HG02884 (cell line): ENCODE measurements around the gene ST7.
"Not testable (repeated sequence)": the region's sequence is repeated elsewhere in the genome, so short reads cannot be mapped to it uniquely, and the experiment has no call there.

Experiments used
- ATAC-seq: cut with Tn5 transposase; IDR thresholded peaks from one replicate; pipeline ENCODE4 v1.9.1; 2021; ENCODE audit warnings: mild to moderate bottlenecking, moderate library complexity; ENCODE audit not compliant: unreplicated experiment

ST7 gene

DNA sequence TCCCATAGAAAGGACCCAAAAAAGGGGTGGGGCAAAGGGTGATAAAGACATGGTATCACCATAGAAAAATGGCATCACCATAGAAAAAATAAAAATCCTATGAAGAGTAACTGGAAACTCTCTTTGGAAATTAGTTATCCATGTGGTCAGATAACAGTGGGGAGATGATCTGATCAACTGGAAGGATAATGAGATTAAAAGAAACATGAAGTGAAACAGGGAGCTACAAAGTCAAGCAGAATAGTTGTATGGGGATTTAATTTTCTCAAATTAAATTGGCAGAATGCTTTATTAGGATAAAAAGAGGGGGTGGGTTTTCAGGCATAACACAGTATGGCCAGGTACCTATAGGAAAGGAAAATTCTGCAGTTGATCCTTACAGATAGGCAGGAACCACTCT, 258.3 kb downstream of the ST7 start:
- ATAC-seq = no peak

DNA sequence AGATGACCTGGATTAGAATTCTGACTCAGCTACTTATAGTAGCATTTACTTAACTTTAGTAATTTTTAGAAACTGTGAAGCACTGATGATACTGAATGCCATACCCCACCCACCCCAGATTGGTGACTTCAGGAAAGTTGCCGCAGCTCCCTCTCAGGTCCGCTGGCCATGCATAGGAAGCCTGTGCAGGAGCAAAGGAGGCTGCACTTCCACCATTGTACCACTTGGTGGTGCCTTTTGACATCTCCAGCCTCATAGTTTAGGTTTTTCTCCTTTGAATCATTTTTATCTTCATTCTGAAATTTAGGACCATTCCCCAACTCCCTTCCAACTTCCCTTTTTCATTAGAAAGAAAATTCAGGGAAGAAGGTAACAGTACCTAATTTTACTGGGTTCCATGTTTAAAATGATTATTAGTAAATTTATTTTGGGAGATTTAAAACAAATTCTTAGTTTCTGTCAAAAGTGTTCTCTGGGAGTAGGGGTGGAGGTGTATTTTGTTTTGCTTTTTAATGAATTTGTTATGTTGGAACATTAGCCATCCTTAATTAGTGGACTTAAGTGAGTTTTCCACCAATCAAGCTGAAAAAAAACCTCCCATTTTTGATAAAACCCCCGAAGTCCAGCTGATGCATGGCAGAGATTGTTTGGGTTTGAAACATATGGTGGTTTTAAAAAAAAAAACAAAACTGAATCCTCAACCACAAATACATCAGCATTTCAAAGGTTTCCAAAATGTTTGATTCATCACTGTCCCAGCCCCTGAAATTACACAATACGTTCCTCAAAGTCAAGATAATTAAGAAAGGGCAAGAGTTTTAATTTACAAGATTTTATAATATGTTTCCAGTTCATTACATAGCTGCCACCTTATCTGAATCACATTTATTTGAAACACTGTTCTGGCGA, 259.9 kb downstream of the ST7 start:
- peak; percentile 87 for ATAC-seq

DNA sequence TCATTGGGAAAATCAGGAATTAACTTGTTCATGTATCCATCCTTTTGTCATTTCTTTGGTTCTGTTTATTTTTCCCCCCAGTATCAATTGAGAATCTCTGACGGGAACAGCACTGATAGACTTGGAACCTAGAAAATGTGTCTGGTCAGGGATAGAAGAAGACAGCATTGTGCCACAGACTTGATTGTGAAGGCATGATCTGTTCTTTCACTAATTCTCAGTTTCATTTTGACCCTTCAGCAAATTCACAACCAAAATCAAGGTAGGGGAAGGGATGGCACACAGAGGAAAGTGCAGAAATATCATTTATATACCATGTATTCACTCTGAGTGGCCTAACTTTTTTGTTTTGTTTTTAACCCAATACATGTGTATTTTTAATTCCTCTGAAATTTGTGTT, 262.7 kb downstream of the ST7 start:
- ATAC-seq = no peak

DNA sequence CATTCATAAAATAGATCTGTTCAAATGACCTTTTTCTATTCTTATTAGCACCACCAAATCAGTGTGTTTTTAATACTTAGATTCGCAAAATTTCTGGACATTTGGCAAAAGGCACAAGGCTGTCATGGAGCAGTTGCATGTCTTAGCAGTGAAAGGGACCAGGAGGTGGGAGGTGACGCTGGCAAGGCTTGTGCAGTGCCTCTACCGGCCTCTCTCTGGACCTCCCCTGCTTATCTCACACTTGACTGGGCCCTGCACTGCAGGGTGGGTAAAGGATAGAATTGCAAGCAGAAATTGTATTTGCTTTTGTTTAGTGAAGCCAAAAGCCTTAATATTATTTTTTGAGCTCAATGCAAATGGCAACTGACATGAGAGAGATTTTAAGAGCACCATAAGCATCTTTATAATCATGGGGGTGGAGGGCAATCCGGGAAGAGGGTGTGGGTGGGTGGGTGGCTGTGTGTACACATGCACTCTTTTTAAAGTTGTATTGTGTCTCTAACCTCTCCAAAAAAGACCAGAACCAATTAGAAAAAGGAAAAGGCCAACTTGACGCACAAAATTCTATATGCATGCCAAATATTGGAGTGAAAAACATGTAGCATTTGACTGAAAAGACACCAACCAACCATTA, 263.3 kb downstream of the ST7 start:
- no peak for ATAC-seq

DNA sequence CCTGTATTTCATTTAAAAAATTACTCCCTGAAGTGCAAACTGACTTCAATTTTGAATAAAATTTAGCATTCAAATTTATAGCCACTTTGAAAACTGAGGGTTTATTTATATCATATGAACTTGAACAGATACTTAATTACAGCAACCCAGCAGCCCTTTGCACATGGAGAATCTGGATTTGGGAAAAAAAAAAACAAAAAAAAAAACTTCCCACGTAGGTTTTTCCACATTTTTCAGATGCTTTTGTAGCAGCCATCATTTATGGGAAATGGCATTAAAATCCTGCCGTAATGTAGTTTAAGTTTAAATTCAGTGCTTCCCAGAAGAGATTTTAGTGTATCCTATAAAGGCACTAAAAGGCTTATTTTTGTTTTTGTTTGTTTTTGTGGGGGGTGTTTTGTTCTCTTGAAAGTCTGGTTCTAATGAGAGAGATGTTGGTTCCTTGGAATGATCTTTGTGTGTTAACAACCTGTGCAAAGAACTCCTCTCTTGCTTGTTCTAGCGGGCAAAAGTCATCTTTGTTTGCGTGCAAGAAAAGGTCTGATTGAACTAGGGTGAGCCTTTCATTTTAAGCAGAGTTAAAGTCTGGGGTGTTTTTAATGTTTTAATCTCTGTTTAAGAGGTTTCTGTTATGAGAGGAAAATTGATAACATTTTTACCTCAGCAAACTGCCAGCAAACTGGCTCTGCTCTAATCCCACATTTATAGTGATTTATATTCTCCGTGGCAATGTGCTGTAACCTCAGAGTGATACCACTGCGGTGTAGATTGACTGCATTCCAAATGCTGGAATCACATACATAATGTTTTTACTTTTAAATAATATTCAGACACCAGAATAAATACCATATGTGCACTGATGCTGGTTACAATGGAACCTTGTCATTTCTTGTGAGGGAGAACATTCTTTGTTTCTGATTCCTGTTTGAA, 264.1 kb downstream of the ST7 start:
- ATAC-seq = no peak

DNA sequence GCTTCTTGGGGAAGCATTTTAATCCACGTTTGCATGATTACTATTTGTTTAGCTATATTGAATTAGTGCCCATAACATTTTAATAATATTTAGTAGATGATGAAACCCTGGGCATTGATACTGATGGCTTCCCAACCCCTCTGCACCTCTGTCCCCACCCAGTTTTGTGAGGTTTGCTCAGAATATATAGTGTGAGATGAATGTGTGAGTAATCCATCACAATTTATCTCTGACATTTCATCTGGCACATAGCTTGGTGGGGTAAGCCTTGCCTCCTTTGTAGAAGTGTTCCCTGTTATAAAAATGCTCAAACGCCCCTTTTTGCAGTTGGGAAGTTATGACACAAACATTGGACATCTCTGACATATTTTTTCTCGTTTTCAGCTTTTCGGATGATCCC, 265.4 kb downstream of the ST7 start:
- no peak for ATAC-seq

DNA sequence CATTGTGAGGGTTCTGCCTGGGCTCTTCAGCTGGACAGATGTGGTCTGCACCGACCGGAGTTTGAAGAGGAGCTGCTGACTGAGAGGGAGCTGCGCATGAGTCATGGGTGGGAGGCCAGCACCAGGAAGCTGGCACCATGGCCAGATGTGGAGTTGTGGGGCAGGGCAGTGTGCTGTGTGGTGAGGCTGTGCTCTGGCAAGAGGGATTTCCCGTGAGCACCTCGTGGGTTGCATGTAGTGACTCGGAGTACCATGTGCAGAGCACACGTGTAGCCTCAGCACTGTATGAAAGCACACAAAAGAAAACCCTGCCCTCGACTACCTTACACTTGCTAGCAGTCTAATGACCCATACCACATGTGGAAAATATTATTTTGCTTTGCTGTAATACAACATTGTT, 266.2 kb downstream of the ST7 start:
- no peak for ATAC-seq

DNA sequence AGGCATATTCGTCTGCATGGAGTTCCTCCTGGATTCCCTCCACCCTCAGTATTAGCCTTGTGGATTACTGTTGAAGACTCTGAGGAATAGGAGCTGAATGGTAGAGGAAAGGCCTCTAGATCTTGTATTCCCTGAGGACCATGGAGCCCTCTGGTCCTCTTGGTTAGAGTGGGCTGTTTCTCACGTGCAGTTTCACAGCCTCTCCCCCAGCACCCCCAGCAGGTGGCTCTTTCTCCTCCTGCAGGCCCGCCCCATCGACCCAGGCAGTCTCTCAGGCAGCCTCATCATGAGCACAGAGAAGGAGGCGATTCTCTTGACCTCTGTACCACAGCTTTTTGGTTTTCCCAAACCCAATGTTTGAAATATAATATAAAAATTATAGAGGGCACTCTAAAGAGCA, 267.5 kb downstream of the ST7 start:
- ATAC-seq = no peak

DNA sequence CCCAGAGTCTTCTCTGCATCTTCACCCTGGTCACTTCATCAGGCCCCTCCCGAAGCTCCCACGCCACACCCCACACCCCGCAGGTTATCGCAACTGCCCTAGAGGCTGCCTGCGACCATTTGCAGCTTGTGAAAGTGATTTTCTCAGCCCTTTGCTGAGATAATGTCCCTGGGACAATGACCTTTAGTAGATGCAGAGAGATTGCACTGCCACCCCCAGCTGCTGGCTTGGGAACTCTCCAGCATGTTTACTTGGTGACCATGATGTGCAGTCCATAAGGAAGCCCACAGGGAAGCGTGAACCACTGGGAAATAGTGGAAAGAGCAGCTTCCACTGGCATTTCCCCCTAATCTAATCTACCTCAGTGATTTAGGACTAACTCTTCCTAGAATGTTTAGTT, 272.2 kb downstream of the ST7 start:
- ATAC-seq = no peak

DNA sequence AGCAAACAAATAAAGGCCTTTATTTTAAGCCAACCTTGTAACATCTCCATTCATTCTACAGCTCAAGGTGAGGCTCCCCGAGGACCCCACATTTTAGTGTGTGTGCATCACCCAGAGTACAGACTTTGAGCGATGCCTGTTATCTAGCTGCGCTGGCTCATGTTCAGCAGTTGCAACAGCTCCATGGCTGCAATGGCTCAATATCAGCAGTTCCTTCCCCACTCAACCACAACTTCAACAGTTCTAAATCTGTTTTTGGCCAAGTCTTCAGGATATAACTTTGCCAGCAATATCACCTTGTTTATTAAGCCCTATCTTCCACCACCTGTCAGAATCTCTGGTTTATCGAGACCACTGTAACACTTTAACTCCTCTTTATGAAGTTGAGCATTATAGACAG, 273.8 kb downstream of the ST7 start:
- no peak for ATAC-seq

DNA sequence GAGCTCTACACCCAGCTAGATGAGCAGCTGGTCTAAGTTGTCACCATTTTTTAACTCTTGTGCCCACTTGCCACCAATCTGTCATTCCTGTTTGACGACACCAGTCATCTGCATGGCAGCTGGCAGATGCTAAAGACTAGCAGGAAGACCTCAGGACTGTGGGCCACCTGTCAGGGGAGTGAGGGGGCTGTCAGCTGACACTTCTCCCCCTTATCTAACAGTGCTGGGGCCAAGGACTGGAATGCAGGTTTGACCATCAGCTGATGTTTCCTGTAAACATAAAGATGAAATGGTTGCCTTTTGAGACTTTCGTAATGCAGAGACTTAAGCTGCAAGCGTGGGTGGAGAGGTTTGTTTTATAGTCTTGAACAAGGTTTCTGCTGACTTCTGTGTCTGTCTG, 276.0 kb downstream of the ST7 start:
- no peak for ATAC-seq

DNA sequence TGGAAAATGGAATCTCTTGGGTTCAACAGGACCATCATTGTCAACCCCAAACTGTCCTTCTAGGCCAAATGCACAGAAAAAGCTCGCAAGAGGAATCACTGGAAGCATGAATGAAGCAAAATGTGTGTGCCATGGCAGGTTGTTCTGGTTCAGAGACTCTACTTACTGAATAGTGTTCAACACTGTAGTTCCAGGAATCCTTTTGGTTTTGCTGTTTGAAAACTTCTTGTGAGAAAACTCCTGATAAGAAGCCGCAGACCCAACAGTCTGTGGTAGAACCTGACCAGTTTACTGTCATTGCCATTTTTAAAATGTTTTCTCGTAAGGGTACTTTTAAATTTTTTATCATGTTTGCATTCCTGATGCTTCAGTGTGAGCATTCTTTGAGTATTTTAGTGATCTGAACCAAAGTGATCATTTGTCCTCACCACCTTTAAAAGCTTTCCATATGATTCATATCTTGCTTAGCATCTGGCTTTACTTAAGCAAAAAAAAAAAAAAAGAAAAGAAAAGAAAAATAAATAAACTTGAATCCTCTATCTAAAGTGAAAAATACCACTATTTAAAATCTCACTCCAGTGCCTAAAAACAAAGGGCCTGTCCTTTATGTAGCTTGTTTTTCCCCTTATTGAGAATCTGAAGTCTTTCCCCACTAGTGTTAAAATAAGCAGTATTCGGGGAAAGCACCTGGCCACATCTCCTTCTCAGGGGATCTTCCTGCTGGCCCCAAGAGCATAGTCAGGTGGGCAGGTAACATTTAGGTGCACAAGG, 277.2 kb downstream of the ST7 start:
- peak; percentile 68 for ATAC-seq

DNA sequence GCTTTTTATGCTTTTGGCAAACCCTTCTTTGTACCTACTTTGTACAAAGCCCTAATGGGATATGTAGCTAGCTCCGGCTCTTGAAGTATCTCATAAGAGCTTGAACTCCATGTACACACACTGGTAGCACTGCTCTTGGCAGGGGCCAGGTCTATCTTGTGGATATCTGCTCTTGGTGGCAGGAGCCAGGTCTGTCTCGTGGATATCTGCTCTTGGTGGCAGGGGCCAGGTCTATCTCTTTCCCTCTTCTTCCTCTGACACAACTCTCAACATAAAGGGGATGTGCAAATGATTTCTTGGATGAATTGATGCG, 277.7 kb downstream of the ST7 start:
- ATAC-seq = no peak

DNA sequence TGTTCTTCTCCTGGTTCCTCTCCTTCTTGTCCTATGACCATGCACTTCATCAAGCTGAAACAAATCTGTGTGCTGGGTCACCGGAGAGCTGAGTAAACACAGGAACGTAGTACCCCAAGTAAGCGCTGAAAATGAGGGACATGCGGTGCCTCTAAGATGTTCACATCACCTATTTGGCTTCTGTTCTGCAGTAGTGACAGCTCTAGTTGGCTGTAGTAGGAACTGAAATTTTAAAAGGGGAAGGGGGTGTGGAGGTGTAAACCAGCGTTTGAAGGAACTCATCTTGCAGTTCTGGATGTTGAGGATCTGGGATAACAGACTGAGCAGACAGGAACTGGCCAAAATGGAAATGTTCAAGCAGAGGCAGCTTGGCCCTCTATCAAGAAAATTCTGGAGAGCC, 284.3 kb downstream of the ST7 start:
- no peak for ATAC-seq

DNA sequence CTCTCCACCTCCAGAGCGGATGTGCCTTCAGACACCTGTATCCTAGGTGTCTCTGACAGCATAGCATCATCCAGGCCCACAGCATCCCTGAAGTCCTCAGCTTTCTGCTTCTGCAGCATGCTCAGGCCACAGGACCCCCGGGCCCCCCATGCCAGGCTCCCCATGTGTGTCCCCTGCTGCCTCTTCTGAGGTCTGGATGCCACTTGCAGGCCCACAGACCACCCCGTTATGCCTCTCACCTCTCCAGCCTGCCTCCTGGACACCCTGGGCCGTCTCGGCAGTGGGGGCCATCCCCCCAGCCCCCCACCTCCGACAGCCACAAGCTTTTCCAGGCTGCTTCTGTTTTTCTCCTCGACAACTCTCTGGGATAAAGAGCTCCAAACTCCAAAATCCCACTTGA, 285.2 kb downstream of the ST7 start:
- ATAC-seq = no peak

DNA sequence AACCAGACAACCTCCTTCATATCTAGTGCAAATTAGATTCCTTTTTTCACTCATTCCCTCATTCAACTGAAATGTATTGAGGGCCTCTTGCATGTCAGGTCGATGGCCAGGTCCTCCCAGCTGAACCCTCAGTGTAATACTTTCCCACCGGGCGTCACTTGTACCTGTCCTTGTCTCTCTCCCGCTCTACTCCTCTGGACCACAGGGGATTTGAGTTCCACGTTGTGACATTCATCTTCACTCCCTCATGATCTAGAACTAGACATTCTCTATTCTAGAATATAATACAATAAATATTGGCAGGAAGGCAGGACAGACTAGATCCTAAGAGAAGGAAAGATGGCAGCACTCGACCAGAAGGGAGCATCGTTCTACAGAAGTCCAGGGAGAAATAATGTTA, 285.6 kb downstream of the ST7 start:
- ATAC-seq = no peak

DNA sequence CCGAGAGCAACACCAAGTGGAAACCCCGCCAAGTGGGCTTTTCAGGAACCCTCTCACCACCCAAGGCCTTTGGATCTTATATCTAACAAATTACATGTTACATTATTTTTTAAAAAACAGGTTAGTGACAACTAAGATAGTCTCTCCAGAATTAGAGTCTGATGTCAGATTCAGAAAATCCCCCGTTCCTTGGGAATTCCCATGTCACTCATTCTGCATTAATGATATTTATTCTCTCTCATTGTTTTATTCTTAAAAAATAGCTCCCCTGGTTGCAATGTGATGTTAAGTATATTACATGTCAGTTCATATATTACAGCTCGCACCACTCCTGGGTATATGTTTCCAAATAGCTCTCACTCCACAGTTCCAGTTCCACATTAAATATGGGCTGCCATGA, 287.8 kb downstream of the ST7 start:
- ATAC-seq = no peak

DNA sequence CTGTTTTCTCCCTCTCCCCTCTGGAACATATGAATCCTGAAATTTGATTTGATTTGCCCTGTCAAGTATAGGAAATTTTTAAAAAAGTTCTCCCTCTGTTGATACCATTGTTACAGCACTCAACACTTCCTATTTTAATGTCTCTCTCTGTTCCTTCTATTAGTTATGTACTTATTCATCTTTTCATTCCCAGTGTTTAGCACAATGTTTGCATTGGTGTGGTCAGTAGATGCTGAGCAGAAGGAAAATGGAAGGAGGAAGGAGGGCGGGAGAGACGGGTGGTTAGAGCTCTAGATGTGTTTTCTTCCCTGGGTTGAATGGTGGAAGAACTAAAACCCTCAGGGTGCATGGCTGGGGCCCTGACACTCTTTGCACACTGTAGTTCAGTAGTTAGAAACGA, 290.1 kb downstream of the ST7 start:
- no peak for ATAC-seq

DNA sequence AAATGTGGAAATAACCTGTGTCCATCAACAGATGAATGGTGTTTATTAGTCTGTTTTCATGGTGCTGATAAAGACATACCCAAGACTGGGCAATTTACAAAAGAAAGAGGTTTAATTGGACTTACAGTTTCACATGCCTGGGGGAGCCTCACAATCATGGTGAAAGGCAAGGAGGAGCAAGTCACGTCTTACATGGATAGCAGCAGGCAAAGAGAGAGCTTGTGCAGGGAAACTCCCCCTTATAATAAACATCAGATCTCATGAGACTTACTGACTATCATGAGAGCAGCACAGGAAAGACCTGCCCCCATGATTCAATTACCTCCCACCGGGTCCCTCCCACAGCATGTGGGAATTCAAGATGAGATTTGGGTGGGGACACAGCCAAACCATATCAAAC, 292.4 kb downstream of the ST7 start:
- ATAC-seq = not testable (repeated sequence)

DNA sequence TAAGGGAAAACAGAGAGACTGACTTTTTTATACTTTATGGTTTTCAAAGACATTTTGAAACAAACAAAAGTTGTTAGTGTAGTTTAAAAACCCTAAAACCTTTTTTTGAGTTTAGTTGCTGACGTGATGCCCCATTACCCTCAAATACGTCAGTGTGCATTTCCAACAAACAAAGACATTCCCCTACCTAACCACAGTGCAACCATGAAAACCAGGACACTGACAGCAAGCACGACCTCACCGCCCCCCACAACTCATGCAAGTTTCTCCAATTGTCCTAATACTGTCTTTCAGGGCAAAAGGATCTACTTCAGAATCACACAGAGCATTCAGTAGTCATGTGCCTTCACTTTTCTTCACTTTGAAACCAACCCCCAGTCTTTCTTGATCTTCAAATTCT, 294.5 kb downstream of the ST7 start:
- ATAC-seq = no peak

DNA sequence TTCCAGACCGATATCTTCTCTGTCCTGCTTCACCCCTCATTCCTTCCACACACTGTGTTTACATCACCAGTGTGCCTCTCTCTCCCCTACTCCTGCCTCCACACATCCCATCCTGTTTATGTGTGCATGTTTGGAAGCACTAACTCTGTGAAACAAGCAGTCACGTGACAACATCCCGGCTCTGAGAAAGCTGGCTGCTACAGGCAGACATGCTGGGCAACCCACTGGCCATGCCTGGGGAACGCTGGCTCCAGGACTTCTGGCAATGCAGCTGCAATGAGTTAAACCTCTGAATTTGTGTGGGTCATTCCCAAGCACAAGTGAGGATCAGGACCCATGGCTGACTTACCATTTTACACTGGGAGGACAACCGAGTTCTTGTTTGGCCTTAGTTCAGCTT, 295.5 kb downstream of the ST7 start:
- no peak for ATAC-seq
